Dedifferentiated amniotic fluid mesenchymal stem cell (primary cell): ENCODE results near the gene RABL2B.

Experiments used
- DNase-seq: peaks from one replicate; pipeline ENCODE4 v3.0.0-alpha.2; 2016; ENCODE audit errors: extremely low spot score

The RABL2B gene

DNA sequence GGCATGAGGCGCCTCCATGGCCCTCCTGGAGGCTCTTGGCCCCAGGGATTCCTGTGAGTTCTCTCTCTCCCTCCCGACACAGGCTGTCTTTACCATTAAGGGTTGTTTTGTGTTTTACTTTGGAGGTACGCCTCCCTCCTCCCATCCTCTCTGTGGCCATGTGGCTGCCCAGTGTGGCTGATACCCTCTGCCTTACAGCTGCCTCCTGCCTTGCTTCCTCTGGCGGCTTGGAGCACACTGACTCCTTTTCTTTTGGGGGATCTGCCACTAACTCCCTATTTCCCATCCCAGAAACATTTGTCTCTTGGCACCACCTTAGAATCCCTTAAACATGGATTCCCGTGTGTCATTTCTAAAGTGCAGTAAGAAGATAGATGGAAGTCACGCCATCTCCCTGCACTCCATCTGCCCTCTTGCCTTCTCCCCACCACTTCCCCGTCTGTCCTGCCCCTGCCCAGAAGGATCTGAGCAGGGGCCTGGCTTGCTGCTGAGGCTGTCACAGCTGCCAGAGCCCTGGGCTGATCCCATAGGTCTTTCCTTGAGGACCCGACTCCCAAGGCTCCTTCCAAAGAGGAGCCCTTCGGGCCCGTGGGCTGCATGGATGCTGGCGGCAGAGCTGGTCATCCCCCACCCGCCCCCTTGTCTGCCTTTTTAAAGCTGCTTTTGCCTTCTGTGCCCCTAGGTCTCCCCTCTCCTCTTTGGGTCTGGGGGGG, 60.6 kb downstream of the RABL2B start:
- no peak for DNase-seq

DNA sequence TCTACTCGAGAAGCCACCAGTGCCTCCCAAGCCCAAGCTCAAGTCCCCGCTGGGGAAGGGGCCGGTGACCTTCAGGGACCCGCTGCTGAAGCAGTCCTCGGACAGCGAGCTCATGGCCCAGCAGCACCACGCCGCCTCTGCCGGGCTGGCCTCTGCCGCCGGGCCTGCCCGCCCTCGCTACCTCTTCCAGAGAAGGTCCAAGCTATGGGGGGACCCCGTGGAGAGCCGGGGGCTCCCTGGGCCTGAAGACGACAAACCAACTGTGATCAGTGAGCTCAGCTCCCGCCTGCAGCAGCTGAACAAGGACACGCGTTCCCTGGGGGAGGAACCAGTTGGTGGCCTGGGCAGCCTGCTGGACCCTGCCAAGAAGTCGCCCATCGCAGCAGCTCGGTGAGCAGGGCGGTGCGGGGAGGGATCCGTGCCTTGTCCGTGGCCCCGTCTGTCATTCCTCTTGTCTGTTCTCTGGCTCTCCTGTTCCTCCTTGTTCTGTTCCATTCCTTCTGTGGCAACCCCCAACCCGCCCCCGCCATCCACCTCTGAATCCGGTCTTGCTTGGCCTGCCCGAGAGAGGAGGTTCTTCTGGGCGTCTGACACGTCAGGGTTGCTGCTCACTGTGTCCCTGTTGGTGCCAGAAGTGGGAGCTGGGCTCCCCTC, 61.3 kb downstream of the RABL2B start:
- DNase-seq = no peak

DNA sequence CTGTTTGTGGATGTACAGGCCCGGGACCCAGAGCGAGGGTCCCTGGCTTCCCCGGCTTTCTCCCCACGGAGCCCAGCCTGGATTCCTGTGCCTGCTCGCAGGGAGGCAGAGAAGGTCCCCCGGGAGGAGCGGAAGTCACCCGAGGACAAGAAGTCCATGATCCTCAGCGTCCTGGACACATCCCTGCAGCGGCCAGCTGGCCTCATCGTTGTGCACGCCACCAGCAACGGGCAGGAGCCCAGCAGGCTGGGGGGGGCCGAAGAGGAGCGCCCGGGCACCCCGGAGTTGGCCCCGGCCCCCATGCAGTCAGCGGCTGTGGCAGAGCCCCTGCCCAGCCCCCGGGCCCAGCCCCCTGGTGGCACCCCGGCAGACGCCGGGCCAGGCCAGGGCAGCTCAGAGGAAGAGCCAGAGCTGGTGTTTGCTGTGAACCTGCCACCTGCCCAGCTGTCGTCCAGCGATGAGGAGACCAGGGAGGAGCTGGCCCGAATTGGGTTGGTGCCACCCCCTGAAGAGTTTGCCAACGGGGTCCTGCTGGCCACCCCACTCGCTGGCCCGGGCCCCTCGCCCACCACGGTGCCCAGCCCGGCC, 62.1 kb downstream of the RABL2B start:
- DNase-seq = no peak

DNA sequence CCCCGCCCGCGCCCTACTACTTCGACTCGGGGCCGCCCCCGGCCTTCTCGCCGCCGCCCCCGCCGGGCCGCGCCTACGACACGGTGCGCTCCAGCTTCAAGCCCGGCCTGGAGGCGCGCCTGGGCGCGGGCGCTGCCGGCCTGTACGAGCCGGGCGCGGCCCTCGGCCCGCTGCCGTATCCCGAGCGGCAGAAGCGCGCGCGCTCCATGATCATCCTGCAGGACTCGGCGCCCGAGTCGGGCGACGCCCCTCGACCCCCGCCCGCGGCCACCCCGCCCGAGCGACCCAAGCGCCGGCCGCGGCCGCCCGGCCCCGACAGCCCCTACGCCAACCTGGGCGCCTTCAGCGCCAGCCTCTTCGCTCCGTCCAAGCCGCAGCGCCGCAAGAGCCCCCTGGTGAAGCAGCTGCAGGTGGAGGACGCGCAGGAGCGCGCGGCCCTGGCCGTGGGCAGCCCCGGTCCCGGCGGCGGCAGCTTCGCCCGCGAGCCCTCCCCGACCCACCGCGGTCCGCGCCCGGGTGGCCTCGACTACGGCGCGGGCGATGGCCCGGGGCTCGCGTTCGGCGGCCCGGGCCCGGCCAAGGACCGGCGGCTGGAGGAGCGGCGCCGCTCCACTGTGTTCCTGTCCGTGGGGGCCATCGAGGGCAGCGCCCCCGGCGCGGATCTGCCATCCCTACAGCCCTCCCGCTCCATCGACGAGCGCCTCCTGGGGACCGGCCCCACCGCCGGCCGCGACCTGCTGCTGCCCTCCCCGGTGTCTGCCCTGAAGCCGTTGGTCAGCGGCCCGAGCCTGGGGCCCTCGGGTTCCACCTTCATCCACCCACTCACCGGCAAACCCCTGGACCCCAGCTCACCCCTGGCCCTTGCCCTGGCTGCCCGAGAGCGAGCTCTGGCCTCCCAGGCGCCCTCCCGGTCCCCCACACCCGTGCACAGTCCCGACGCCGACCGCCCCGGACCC, 62.9 kb downstream of the RABL2B start:
- DNase-seq = no peak

DNA sequence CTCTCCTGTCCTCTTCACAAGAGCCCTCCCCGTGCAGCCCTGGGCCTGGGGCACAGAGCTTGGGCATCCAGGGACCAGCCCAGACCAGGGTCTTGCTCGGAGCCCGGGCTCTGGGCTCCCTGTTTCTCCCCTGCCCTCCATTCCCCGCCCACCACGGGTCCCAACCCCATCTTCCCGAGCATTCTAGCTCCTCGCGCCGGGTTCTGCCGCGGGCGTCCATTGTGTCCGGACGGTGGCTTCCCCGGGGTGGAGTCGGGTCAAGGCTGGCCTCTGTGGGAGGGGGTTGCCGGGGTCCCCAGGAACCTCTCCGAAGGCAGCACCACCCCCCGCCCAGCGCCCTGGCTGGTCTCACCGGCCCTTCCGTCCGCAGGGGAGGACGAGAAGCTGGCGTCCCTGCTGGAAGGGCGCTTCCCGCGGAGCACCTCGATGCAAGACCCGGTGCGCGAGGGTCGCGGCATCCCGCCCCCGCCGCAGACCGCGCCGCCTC, 63.6 kb downstream of the RABL2B start:
- DNase-seq = no peak

DNA sequence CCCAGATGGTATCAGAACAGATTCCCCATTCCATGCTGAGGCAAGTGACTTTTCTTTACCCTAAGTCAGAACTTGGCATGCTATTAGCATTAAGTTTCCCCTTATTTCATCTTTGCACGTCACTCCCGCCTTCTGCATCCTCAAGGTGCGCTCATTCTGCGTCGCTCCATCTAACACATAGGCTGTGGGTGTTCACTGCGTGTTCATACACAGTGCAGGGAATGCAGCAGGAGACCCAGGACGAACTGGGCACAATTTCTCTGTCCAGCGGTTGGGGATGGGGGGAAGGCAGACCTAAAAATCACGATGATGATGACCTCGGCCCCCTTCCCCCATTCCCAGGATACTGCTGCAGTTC, 65.1 kb downstream of the RABL2B start:
- DNase-seq = no peak

DNA sequence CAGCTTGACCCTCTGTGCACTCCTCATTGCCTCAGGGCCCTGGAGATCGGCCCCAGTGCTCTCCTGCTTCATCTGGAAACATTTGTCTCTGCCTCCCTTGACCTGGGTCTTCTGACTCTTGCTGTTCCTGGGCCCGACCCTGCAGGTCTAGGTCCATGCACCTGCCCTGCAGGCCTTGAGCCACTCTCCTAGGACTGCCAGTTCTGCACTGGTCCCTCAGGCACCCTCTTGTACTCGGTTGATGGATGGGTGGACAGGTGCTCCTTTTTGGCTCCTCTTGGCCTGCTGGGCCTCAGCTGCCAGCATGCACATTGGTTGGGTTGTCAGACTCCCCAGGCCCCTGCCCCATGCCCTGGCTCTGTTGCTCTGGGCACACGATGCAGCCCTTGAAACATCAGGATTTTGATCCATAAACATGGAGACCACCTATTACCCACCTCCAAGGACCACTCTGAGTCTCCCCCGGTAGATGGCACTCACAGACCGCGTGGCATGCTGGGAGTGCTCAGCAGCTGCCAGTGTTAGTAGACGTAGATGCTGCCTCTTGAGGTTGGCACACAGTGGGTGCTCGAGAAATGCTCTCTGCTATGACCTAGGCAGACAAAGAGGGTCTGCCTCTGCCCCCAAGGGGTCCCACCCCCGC, 65.6 kb downstream of the RABL2B start:
- no peak for DNase-seq
